ENCODE results near the gene HBA1.
"Not testable (repeated sequence)": the region's sequence is repeated elsewhere in the genome, so short reads cannot be mapped to it uniquely, and the experiment has no call there.

Gene HBA1

GRCh38 chr16:162271-162991 is 14.0 kb upstream of the HBA1 start:
- Histone ChIP-seq H3K18ac (ENCODE audit: low read length) (no peak overlapping the region), H3K56ac (ENCODE audit: low read length) (no peak overlapping the region), H2BK15ac (replicated peaks; ENCODE audit: low read depth) (no peak overlapping the region), H3K4me1 (ENCODE audit: control insufficient read depth, low read depth, low read length) (no peaks in the 10 kb centered on the region), H2BK120ac (ENCODE audit: low read depth, low read length) (no peak overlapping the region), H3K4ac (ENCODE audit: low read depth, low read length) (no peak overlapping the region), H2AK5ac (ENCODE audit: low read length) (no peak overlapping the region), H4K8ac (ENCODE audit: low read depth, low read length) (no peak overlapping the region), H3K4me3 (ENCODE audit: low read length) (no peak overlapping the region), H3K9ac (ENCODE audit: low read length) (no peak overlapping the region), H3K36me3 (ENCODE audit: control insufficient read depth, insufficient read depth, low read length) (no peaks in the 10 kb centered on the region), H3K27me3 (ENCODE audit: insufficient read depth, low read length, poor library complexity) (peaks cover 23% of the 10 kb centered on the region), H4K5ac (ENCODE audit: low read length) (no peak overlapping the region), H3K23ac (ENCODE audit: low read length) (no peak overlapping the region), H3K27ac (ENCODE audit: low read depth, low read length) (no peak overlapping the region), H3K4me2 (ENCODE audit: low read length) (no peak overlapping the region), H3K79me1 (ENCODE audit: low read length) (no peaks in the 10 kb centered on the region), H2BK5ac (ENCODE audit: low read length) (no peak overlapping the region), H3K79me2 (ENCODE audit: control insufficient read depth, insufficient read depth, low read length) (no peaks in the 10 kb centered on the region)
- DNase-seq = no peak
- 100% methylated on average over 1 of the region's 13 CpGs for WGBS (ENCODE audit: extremely low coverage, insufficient coverage, low lambda C conversion rate)

DNA sequence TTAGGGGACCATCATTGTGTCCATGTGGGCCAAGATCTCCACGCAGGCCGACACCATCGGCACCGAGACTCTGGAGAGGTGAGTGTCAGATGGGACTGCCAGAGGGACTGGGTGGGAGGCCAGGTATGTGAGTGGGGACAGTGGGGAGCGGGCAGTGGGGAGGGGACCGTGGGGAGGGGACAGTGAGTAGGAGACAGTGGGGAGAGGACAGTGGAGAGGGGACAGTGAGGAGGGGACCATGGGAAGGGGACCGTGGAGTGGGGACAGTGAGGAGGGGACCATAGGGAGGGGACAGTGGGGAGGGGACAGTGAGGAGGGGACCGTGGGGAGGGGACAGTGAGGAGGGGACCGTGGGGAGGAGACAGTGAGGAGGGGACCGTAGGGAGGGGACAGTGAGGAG is 13.3 kb upstream of the HBA1 start:
- H3K4me2 ChIP-seq (ENCODE audit: low read length); H4K5ac ChIP-seq (ENCODE audit: low read length); H2BK120ac ChIP-seq (ENCODE audit: low read depth, low read length); H3K9ac ChIP-seq (ENCODE audit: low read length); H3K4me3 ChIP-seq (ENCODE audit: low read length); H2AK5ac ChIP-seq (ENCODE audit: low read length); H3K27ac ChIP-seq (ENCODE audit: low read depth, low read length); H3K4me1 ChIP-seq (ENCODE audit: control insufficient read depth, low read depth, low read length); H4K8ac ChIP-seq (ENCODE audit: low read depth, low read length); H3K79me1 ChIP-seq (ENCODE audit: low read length); H3K79me2 ChIP-seq (ENCODE audit: control insufficient read depth, insufficient read depth, low read length); H3K18ac ChIP-seq (ENCODE audit: low read length); H3K36me3 ChIP-seq (ENCODE audit: control insufficient read depth, insufficient read depth, low read length); H3K4ac ChIP-seq (ENCODE audit: low read depth, low read length); H2BK15ac ChIP-seq (replicated peaks; ENCODE audit: low read depth); DNase-seq; H3K56ac ChIP-seq (ENCODE audit: low read length); H2BK5ac ChIP-seq (ENCODE audit: low read length); H3K23ac ChIP-seq (ENCODE audit: low read length): not testable (repeated sequence)
- WGBS (ENCODE audit: extremely low coverage, insufficient coverage, low lambda C conversion rate) = no CpG with 5 or more reads among the region's 10 CpGs
- H3K27me3 ChIP-seq (ENCODE audit: insufficient read depth, low read length, poor library complexity) = peaks cover 27% of the 10 kb centered on the region

DNA sequence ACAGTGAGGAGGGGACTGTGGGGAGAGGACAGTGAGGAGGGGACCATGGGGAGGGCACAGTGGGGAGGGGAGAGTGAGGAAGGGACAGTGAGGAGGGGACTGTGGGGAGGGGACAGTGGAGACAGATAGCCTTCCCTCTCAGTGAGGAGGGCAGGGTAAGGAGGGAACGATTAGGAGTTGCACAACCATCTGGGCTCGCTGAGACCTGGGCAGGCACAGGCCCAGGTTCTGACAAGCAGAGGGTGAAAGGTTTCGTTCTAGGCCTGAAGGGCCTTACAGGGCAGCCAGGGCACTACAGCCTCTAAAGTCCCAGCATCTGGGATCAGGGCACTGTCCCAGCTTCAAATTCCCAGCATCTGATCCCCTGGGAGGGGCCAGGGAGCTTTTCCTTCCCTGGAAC is 12.8 kb upstream of the HBA1 start:
- not testable (repeated sequence) for H2BK120ac ChIP-seq (ENCODE audit: low read depth, low read length)

GRCh38 chr16:164134-164823 is 12.2 kb upstream of the HBA1 start:
- H2BK15ac ChIP-seq (replicated peaks; ENCODE audit: low read depth); H4K5ac ChIP-seq (ENCODE audit: low read length); H3K9ac ChIP-seq (ENCODE audit: low read length); H2AK5ac ChIP-seq (ENCODE audit: low read length); H3K56ac ChIP-seq (ENCODE audit: low read length); H3K27ac ChIP-seq (ENCODE audit: low read depth, low read length); H3K23ac ChIP-seq (ENCODE audit: low read length); H3K4me3 ChIP-seq (ENCODE audit: low read length); H3K18ac ChIP-seq (ENCODE audit: low read length); H3K4me2 ChIP-seq (ENCODE audit: low read length); H3K36me3 ChIP-seq (ENCODE audit: control insufficient read depth, insufficient read depth, low read length); H3K79me2 ChIP-seq (ENCODE audit: control insufficient read depth, insufficient read depth, low read length); H2BK5ac ChIP-seq (ENCODE audit: low read length); H2BK120ac ChIP-seq (ENCODE audit: low read depth, low read length); H3K4me1 ChIP-seq (ENCODE audit: control insufficient read depth, low read depth, low read length); DNase-seq; H4K8ac ChIP-seq (ENCODE audit: low read depth, low read length); H3K79me1 ChIP-seq (ENCODE audit: low read length); H3K4ac ChIP-seq (ENCODE audit: low read depth, low read length): not testable (repeated sequence)
- no CpG with 5 or more reads among the region's 80 CpGs for WGBS (ENCODE audit: extremely low coverage, insufficient coverage, low lambda C conversion rate)
- H3K27me3 ChIP-seq (ENCODE audit: insufficient read depth, low read length, poor library complexity) = peaks cover 31% of the 10 kb centered on the region

More for the DNA sequence above, 12.8 kb upstream of the HBA1 start:
- H3K9ac ChIP-seq (ENCODE audit: low read length); H3K56ac ChIP-seq (ENCODE audit: low read length); H4K5ac ChIP-seq (ENCODE audit: low read length); H3K4me3 ChIP-seq (ENCODE audit: low read length); H3K27ac ChIP-seq (ENCODE audit: low read depth, low read length); H2AK5ac ChIP-seq (ENCODE audit: low read length); H3K4ac ChIP-seq (ENCODE audit: low read depth, low read length); H3K18ac ChIP-seq (ENCODE audit: low read length); H2BK5ac ChIP-seq (ENCODE audit: low read length); DNase-seq; H3K23ac ChIP-seq (ENCODE audit: low read length); H3K4me1 ChIP-seq (ENCODE audit: control insufficient read depth, low read depth, low read length); H3K36me3 ChIP-seq (ENCODE audit: control insufficient read depth, insufficient read depth, low read length); H4K8ac ChIP-seq (ENCODE audit: low read depth, low read length); H2BK15ac ChIP-seq (replicated peaks; ENCODE audit: low read depth); H3K79me2 ChIP-seq (ENCODE audit: control insufficient read depth, insufficient read depth, low read length); H3K4me2 ChIP-seq (ENCODE audit: low read length); H3K79me1 ChIP-seq (ENCODE audit: low read length): not testable (repeated sequence)
- peaks cover 31% of the 10 kb centered on the region for H3K27me3 ChIP-seq (ENCODE audit: insufficient read depth, low read length, poor library complexity)
- no CpG with 5 or more reads among the region's 3 CpGs for WGBS (ENCODE audit: extremely low coverage, insufficient coverage, low lambda C conversion rate)

GRCh38 chr16:164827-165538 is 11.5 kb upstream of the HBA1 start:
- no peak overlapping the region for H3K4ac ChIP-seq (ENCODE audit: low read depth, low read length)
- H4K8ac ChIP-seq (ENCODE audit: low read depth, low read length) = no peak overlapping the region
- H2BK120ac ChIP-seq (ENCODE audit: low read depth, low read length) = no peak overlapping the region
- peaks cover 31% of the 10 kb centered on the region for H3K27me3 ChIP-seq (ENCODE audit: insufficient read depth, low read length, poor library complexity)
- no peak overlapping the region for H2BK15ac ChIP-seq (replicated peaks; ENCODE audit: low read depth)
- H3K9ac ChIP-seq (ENCODE audit: low read length) = no peak overlapping the region
- no peak overlapping the region for H3K27ac ChIP-seq (ENCODE audit: low read depth, low read length)
- DNase-seq = peak; percentile 44
- no peak overlapping the region for H2AK5ac ChIP-seq (ENCODE audit: low read length)
- H3K4me1 ChIP-seq (ENCODE audit: control insufficient read depth, low read depth, low read length) = no peaks in the 10 kb centered on the region
- no peak overlapping the region for H3K4me3 ChIP-seq (ENCODE audit: low read length)
- no peaks in the 10 kb centered on the region for H3K36me3 ChIP-seq (ENCODE audit: control insufficient read depth, insufficient read depth, low read length)
- no CpG with 5 or more reads among the region's 77 CpGs for WGBS (ENCODE audit: extremely low coverage, insufficient coverage, low lambda C conversion rate)
- no peak overlapping the region for H3K56ac ChIP-seq (ENCODE audit: low read length)
- H3K23ac ChIP-seq (ENCODE audit: low read length) = no peak overlapping the region
- H4K5ac ChIP-seq (ENCODE audit: low read length) = no peak overlapping the region
- peak overlapping the region; percentile 14 for H3K4me2 ChIP-seq (ENCODE audit: low read length)
- H3K79me1 ChIP-seq (ENCODE audit: low read length) = no peaks in the 10 kb centered on the region
- no peak overlapping the region for H3K18ac ChIP-seq (ENCODE audit: low read length)
- no peak overlapping the region for H2BK5ac ChIP-seq (ENCODE audit: low read length)
- no peaks in the 10 kb centered on the region for H3K79me2 ChIP-seq (ENCODE audit: control insufficient read depth, insufficient read depth, low read length)

Measured in mesendoderm (in vitro differentiated cells).